ENCODE measurements around the gene MAPRE2. TPM values are rescaled to one million over a fixed set of nuclear protein-coding genes. Genes with fewer than 3 reads are reported as not detected.

The MAPRE2 gene
- total and polyA plus RNA-seq, 10 donors: 18.8 to 62.9 (median 45.1) TPM

DNA sequence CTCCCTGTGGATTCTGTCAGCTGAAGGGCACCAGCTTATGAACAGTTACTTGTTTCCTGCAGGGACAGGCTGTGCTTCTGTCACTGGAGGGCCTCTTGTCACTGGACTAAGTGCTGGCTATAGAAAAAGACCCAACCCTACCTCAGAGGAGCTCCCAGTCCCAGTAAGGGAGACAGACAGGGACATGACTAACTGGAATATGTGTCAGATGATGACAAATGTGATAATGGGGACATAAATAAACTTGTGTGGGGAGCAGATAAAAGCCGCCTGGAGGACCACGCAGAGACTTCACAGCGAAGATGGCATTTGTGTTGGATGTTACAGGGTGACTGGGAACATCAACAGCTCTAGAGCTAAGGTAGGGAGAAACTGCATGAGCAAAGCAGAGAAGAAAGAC, 95.0 kb downstream of the MAPRE2 start:
- WGBS, 5 donors: 85 to 99% (median 96%) methylated on average over 3 of the region's 3 CpGs
- H3K27me3 ChIP-seq (replicated peaks in 1 of 7): no peaks in the 10 kb centered on the region
- H3K36me3 ChIP-seq: peaks cover 0 to 100% (median 74%) of the 10 kb centered on the region in 6 donors
- H3K4me1 ChIP-seq: peaks cover 0 to 16% (median 0%) of the 10 kb centered on the region in 6 donors
- no peaks in the 10 kb centered on the region for H3K9me3 ChIP-seq
- TF ChIP-seq, protein P1, sequence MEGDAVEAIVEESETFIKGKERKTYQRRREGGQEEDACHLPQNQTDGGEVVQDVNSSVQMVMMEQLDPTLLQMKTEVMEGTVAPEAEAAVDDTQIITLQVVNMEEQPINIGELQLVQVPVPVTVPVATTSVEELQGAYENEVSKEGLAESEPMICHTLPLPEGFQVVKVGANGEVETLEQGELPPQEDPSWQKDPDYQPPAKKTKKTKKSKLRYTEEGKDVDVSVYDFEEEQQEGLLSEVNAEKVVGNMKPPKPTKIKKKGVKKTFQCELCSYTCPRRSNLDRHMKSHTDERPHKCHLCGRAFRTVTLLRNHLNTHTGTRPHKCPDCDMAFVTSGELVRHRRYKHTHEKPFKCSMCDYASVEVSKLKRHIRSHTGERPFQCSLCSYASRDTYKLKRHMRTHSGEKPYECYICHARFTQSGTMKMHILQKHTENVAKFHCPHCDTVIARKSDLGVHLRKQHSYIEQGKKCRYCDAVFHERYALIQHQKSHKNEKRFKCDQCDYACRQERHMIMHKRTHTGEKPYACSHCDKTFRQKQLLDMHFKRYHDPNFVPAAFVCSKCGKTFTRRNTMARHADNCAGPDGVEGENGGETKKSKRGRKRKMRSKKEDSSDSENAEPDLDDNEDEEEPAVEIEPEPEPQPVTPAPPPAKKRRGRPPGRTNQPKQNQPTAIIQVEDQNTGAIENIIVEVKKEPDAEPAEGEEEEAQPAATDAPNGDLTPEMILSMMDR (IDR thresholded peaks at IDR 0.05 in 8 of 11, conservative IDR thresholded peaks at IDR 0.05 in 3 of 11): no peak
- TF ChIP-seq POLR2A (IDR thresholded peaks at IDR 0.05) (no peak), POLR2AphosphoS5 (IDR thresholded peaks at IDR 0.05) (no peak)
- no peak overlapping the region for H3K27ac ChIP-seq
- intact Hi-C loops (cut with DNase I; ENCODE audit: low total_unique reads): no loop called here
- H3K4me3 ChIP-seq: no peak overlapping the region
- no peak for DNase-seq

DNA sequence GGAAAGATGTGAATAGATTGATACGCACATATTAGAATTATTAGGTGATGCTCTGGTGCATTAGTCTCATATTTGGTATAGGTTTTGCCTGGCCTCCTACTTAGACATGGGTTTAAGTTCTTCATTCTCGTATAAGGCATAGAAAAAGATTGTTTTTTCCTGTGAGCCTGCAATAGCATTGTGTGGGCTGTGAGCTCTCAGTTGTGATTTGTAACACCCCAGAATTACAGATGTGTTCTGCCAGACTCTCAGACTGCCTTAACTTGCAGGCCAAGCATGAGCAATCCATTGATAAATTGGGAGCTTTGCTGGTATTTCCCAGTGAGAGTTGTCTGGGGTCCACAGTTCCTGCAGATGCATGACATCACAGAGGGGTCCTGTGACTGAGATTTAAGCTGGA, 95.7 kb downstream of the MAPRE2 start:
- no peaks in the 10 kb centered on the region for H3K9me3 ChIP-seq
- H3K4me1 ChIP-seq: peaks cover 0 to 20% (median 0%) of the 10 kb centered on the region in 6 donors
- WGBS, 5 donors: 89 to 98% (median 91%) methylated on average over 2 of the region's 2 CpGs
- no peaks in the 10 kb centered on the region for H3K27me3 ChIP-seq (replicated peaks in 1 of 7)
- intact Hi-C loops (cut with DNase I; ENCODE audit: low total_unique reads): no loop called here
- H3K36me3 ChIP-seq: peaks cover 0 to 100% (median 70%) of the 10 kb centered on the region in 6 donors
- no peak for DNase-seq
- no peak overlapping the region for H3K4me3 ChIP-seq
- no peak for TF ChIP-seq POLR2A (IDR thresholded peaks at IDR 0.05)
- no peak for TF ChIP-seq POLR2AphosphoS5 (IDR thresholded peaks at IDR 0.05)
- TF ChIP-seq, protein P1 (IDR thresholded peaks at IDR 0.05 in 8 of 11, conservative IDR thresholded peaks at IDR 0.05 in 3 of 11): no peak
- no peak overlapping the region for H3K27ac ChIP-seq

DNA sequence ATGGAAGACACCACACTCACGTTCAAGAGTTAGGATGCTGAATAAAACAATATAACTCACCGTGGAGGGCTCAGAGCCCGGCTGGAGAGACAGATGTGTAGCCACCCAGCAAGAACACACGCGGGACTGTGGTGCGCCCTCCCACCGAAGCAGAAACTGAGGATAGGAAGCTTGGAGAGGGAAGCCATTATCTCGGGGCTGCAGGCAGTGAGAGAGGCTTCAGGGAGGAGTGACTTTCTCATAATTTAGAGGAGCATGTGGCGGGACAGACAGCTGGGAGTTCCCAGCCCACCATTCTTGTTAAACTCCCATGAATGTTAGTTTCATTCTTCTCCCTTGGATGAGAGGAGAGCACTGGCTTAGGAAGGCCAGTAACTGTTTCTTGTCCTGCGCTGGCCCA, 96.4 kb downstream of the MAPRE2 start:
- intact Hi-C loops (cut with DNase I; ENCODE audit: low total_unique reads): no loop called here
- no peaks in the 10 kb centered on the region for H3K27me3 ChIP-seq (replicated peaks in 1 of 7)
- TF ChIP-seq, protein P1 (IDR thresholded peaks at IDR 0.05 in 8 of 11, conservative IDR thresholded peaks at IDR 0.05 in 3 of 11): no peak
- TF ChIP-seq POLR2AphosphoS5 (IDR thresholded peaks at IDR 0.05) (no peak), POLR2A (IDR thresholded peaks at IDR 0.05) (no peak)
- H3K9me3 ChIP-seq: no peaks in the 10 kb centered on the region
- H3K36me3 ChIP-seq: peaks cover 0 to 100% (median 67%) of the 10 kb centered on the region in 6 donors
- DNase-seq: no peak
- no peak overlapping the region for H3K27ac ChIP-seq
- 83 to 94% (median 89%) methylated on average over 10 of the region's 10 CpGs for WGBS, 5 donors
- H3K4me3 ChIP-seq: no peak overlapping the region
- H3K4me1 ChIP-seq: peaks cover 0 to 25% (median 2%) of the 10 kb centered on the region in 6 donors

DNA sequence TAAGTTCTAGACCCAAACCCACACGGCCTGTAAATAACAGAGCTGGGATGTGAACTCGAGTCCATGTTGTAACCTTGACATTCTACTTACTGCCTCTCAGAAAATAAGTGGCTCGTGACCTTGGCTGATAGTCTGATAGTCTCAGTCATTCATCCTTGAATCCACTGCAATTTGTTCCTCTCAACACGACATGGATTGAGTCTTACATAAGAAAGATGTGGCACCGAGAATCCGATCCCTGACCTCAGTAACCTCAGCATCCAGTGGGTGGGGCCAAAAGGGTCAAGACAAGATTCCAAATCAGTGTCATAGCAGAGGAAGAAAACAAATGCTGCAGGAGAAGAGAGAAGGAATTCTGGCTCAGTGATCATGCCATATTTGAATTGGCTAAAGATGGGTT, 97.6 kb downstream of the MAPRE2 start:
- intact Hi-C loops (cut with DNase I; ENCODE audit: low total_unique reads): no loop called here
- peaks cover 0 to 89% (median 58%) of the 10 kb centered on the region in 6 donors for H3K36me3 ChIP-seq
- DNase-seq: no peak
- H3K4me3 ChIP-seq: no peak overlapping the region
- TF ChIP-seq POLR2A (IDR thresholded peaks at IDR 0.05) (no peak), POLR2AphosphoS5 (IDR thresholded peaks at IDR 0.05) (no peak)
- TF ChIP-seq, protein P1 (IDR thresholded peaks at IDR 0.05 in 8 of 11, conservative IDR thresholded peaks at IDR 0.05 in 3 of 11): no peak
- H3K27ac ChIP-seq: no peak overlapping the region
- H3K4me1 ChIP-seq: peaks cover 0 to 36% (median 4%) of the 10 kb centered on the region in 6 donors
- no peaks in the 10 kb centered on the region for H3K9me3 ChIP-seq
- 57 to 73% (median 61%) methylated on average over 6 of the region's 6 CpGs for WGBS, 5 donors
- no peaks in the 10 kb centered on the region for H3K27me3 ChIP-seq (replicated peaks in 1 of 7)
